Measurements from ENCODE around the gene RABGAP1L.

DNA sequence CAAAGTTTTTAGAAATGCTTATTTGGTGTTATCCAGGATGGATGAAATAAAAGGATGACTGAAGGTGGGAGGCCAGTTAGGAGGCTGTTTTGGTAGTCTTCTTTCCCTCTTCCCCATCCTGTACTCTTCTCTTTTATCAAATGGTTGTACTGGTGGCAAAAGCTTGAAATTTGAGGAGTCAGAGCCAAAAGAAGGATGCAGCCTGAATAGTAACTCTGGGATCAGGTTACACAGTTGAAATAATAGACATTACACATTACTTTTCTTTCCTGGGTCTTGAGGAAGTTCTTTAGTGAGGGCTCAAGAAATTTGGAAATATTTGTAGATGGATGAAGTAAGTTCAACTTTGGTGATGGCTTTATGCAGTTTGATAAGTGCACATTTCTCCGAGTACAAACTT lies 397.1 kb downstream of the RABGAP1L start:
- TF ChIP-seq POLR2AphosphoS5 (IDR thresholded peaks at IDR 0.05; ENCODE audit: low read length) (no peak), EP300 (IDR thresholded peaks at IDR 0.05; ENCODE audit: borderline replicate concordance in 1 of 2, control insufficient read depth in 1 of 2, low read depth in 2 of 2, low read length in 2 of 2) (no peak), NFXL1 (IDR thresholded peaks at IDR 0.05; ENCODE audit: borderline replicate concordance) (no peak), EZH2 (IDR thresholded peaks at IDR 0.05; ENCODE audit: borderline replicate concordance, control insufficient read depth, low read depth, low read length) (no peak), SMARCA5 (IDR thresholded peaks at IDR 0.05) (no peak), CEBPB (IDR thresholded peaks at IDR 0.05; ENCODE audit: borderline replicate concordance in 1 of 2, low read depth in 2 of 2, low read length in 2 of 2) (no peak), CBX3 (IDR thresholded peaks at IDR 0.05; ENCODE audit: borderline replicate concordance, low read depth) (no peak), POLR2A (IDR thresholded peaks at IDR 0.05; ENCODE audit: low read depth, low read length) (no peak), SP1 (IDR thresholded peaks at IDR 0.05; ENCODE audit: low read depth, low read length) (no peak), RB1 (IDR thresholded peaks at IDR 0.05; ENCODE audit: borderline replicate concordance) (no peak), TCF12 (IDR thresholded peaks at IDR 0.05; ENCODE audit: low read depth, low read length) (no peak), HDAC2 (IDR thresholded peaks at IDR 0.05) (no peak)
- TF ChIP-seq, protein P1, sequence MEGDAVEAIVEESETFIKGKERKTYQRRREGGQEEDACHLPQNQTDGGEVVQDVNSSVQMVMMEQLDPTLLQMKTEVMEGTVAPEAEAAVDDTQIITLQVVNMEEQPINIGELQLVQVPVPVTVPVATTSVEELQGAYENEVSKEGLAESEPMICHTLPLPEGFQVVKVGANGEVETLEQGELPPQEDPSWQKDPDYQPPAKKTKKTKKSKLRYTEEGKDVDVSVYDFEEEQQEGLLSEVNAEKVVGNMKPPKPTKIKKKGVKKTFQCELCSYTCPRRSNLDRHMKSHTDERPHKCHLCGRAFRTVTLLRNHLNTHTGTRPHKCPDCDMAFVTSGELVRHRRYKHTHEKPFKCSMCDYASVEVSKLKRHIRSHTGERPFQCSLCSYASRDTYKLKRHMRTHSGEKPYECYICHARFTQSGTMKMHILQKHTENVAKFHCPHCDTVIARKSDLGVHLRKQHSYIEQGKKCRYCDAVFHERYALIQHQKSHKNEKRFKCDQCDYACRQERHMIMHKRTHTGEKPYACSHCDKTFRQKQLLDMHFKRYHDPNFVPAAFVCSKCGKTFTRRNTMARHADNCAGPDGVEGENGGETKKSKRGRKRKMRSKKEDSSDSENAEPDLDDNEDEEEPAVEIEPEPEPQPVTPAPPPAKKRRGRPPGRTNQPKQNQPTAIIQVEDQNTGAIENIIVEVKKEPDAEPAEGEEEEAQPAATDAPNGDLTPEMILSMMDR (IDR thresholded peaks at IDR 0.05 in 2 of 3, conservative IDR thresholded peaks at IDR 0.05 in 1 of 3; ENCODE audit: control insufficient read depth in 2 of 3, extremely low read depth in 1 of 3, insufficient read depth in 1 of 3, low read depth in 3 of 3, low read length in 3 of 3): no peak
- TF ChIP-seq, protein P2, sequence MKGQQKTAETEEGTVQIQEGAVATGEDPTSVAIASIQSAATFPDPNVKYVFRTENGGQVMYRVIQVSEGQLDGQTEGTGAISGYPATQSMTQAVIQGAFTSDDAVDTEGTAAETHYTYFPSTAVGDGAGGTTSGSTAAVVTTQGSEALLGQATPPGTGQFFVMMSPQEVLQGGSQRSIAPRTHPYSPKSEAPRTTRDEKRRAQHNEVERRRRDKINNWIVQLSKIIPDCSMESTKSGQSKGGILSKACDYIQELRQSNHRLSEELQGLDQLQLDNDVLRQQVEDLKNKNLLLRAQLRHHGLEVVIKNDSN (IDR thresholded peaks at IDR 0.05; ENCODE audit: borderline replicate concordance, extremely low read length, insufficient read depth, low read depth, low read length): no peak

Data from GM12878 (cell line).